Loucy (cell line): ENCODE data around the gene JAG2.

Experiments
- EZH2phosphoT487 ChIP-seq: fragments of 200-600 bp; IDR thresholded peaks from 2 replicates; pipeline ENCODE4 v1.6.1; 2018; ENCODE audit warnings: antibody characterized with exemption, mild to moderate bottlenecking, moderate library complexity, borderline replicate concordance
- TF ChIP-seq, protein P1 (sequence below): fragments of 200-600 bp; sonication (generic); conservative IDR thresholded peaks from 2 replicates; pipeline ENCODE4 v1.5.1; 2014; ENCODE audit warnings: mild to moderate bottlenecking, antibody characterized with exemption, low read length

DNA sequence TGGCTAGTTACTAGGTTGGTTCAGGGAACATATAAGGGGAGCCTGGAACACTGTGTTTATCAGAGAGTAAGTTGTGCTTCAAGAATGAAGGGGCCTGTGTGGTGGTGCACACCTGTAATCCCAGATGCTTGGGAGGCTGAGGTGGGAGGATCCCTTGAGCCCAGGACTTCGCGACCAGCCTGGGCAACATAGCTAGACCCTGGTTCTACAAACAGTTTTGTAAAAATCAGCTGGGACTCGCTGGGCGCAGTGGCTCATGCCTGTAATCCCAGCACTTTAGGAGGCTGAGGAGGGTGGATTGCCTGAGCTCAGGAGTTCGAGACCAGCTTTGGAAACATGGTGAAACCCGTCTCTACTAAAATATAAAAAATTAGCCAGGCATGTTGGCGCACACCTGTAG lies 61.2 kb downstream of the JAG2 start:
- TF ChIP-seq, protein P1, sequence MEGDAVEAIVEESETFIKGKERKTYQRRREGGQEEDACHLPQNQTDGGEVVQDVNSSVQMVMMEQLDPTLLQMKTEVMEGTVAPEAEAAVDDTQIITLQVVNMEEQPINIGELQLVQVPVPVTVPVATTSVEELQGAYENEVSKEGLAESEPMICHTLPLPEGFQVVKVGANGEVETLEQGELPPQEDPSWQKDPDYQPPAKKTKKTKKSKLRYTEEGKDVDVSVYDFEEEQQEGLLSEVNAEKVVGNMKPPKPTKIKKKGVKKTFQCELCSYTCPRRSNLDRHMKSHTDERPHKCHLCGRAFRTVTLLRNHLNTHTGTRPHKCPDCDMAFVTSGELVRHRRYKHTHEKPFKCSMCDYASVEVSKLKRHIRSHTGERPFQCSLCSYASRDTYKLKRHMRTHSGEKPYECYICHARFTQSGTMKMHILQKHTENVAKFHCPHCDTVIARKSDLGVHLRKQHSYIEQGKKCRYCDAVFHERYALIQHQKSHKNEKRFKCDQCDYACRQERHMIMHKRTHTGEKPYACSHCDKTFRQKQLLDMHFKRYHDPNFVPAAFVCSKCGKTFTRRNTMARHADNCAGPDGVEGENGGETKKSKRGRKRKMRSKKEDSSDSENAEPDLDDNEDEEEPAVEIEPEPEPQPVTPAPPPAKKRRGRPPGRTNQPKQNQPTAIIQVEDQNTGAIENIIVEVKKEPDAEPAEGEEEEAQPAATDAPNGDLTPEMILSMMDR, result no peak
- TF ChIP-seq EZH2phosphoT487, result no peak
